ENCODE data around the gene MAGI1.
A peak's percentile ranks its signal among the peaks of the same experiment; 100 is the strongest.

MAGI1 gene

GRCh38 chr3:65979162-65979561 is 59.6 kb downstream of the MAGI1 start:
- H4K8ac ChIP-seq (ENCODE audit: low read length): no peak overlapping the region
- H3K4me1 ChIP-seq (ENCODE audit: control insufficient read depth, insufficient read depth, low read depth, low read length): peaks cover 2% of the 10 kb centered on the region
- H3K4me2 ChIP-seq (ENCODE audit: low read length, poor library complexity, severe bottlenecking): no peak overlapping the region
- no peak overlapping the region for H2BK15ac ChIP-seq (ENCODE audit: low read depth, poor library complexity, severe bottlenecking)
- no peaks in the 10 kb centered on the region for H3K27me3 ChIP-seq (ENCODE audit: control insufficient read depth in 1 of 2, insufficient read depth in 1 of 2, low read length in 2 of 2)
- H3K4me3 ChIP-seq (ENCODE audit: insufficient read depth in 1 of 2, low read depth in 1 of 2, low read length in 2 of 2): peak overlapping the region in 1 of 2 experiments; percentile 25
- no peak overlapping the region for H3K4ac ChIP-seq (ENCODE audit: low read depth in 1 of 2, low read length in 2 of 2)
- DNase-seq: peak; percentile 73
- no peak overlapping the region for H2BK12ac ChIP-seq (ENCODE audit: low read length in 2 of 2)
- H4K91ac ChIP-seq (ENCODE audit: low read length): no peak overlapping the region
- no peak overlapping the region for H2BK120ac ChIP-seq (ENCODE audit: low read depth, low read length)
- no peaks in the 10 kb centered on the region for H3K9me3 ChIP-seq (ENCODE audit: control insufficient read depth, low read length)
- no peak overlapping the region for H2AFZ ChIP-seq (ENCODE audit: low read depth, low read length)
- no peak overlapping the region for H2BK5ac ChIP-seq (ENCODE audit: low read depth, low read length, poor library complexity, severe bottlenecking)
- peaks cover 0 to 3% of the 10 kb centered on the region in 2 experiments for H3K36me3 ChIP-seq (ENCODE audit: control insufficient read depth in 1 of 2, insufficient read depth in 2 of 2, low read depth in 1 of 2, low read length in 2 of 2)
- H3K79me1 ChIP-seq (replicated peaks; ENCODE audit: low read length, poor library complexity, severe bottlenecking): peaks cover 19% of the 10 kb centered on the region
- no peak overlapping the region for H3K27ac ChIP-seq (ENCODE audit: low read length, poor library complexity, severe bottlenecking)
- no peak overlapping the region for H3K18ac ChIP-seq (ENCODE audit: low read depth in 1 of 2, low read length in 2 of 2)
- no peak overlapping the region for H2AK5ac ChIP-seq (ENCODE audit: low read length, severe bottlenecking)
- H3K14ac ChIP-seq (ENCODE audit: low read length in 2 of 2): no peak overlapping the region
- peak overlapping the region; percentile 80 for H3K9ac ChIP-seq (ENCODE audit: low read length)
- no peak overlapping the region for H3K23ac ChIP-seq (ENCODE audit: low read length in 2 of 2)
- 56% methylated on average over 5 of the region's 6 CpGs for WGBS

DNA sequence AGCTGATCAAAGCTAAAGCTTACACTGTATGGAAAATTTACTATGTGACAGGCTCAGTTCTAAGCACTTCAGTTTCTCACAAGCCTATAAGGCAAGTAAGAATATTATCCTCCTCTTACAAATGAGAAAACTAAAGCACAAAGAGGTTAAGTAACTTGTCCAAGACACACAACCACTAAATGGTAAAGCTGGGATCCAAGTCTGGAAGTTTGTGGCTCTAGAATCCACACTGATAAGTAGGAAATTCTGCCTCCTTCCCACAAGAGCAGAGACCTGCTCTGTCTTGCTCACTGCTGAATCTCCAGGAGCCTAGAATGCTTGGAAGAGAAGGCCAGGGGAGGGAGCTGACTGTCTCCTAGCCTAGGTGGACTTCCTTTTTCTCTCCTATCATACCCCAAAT is 60.6 kb downstream of the MAGI1 start:
- no peaks in the 10 kb centered on the region for H3K27me3 ChIP-seq (ENCODE audit: control insufficient read depth in 1 of 2, insufficient read depth in 1 of 2, low read length in 2 of 2)
- H3K23ac ChIP-seq (ENCODE audit: low read length in 2 of 2): no peak overlapping the region
- no peak overlapping the region for H4K8ac ChIP-seq (ENCODE audit: low read length)
- H2AFZ ChIP-seq (ENCODE audit: low read depth, low read length): no peak overlapping the region
- no peak overlapping the region for H3K14ac ChIP-seq (ENCODE audit: low read length in 2 of 2)
- H3K4ac ChIP-seq (ENCODE audit: low read depth in 1 of 2, low read length in 2 of 2): no peak overlapping the region
- no peak overlapping the region for H2BK120ac ChIP-seq (ENCODE audit: low read depth, low read length)
- H3K27ac ChIP-seq (ENCODE audit: low read length, poor library complexity, severe bottlenecking): no peak overlapping the region
- H3K9me3 ChIP-seq (ENCODE audit: control insufficient read depth, low read length): no peaks in the 10 kb centered on the region
- H2AK5ac ChIP-seq (ENCODE audit: low read length, severe bottlenecking): no peak overlapping the region
- H2BK15ac ChIP-seq (ENCODE audit: low read depth, poor library complexity, severe bottlenecking): no peak overlapping the region
- DNase-seq: no peak
- H3K4me2 ChIP-seq (ENCODE audit: low read length, poor library complexity, severe bottlenecking): no peak overlapping the region
- no peak overlapping the region for H2BK12ac ChIP-seq (ENCODE audit: low read length in 2 of 2)
- H3K9ac ChIP-seq (ENCODE audit: low read length): peak overlapping the region; percentile 39
- peaks cover 19% of the 10 kb centered on the region for H3K79me1 ChIP-seq (replicated peaks; ENCODE audit: low read length, poor library complexity, severe bottlenecking)
- H2BK5ac ChIP-seq (ENCODE audit: low read depth, low read length, poor library complexity, severe bottlenecking): no peak overlapping the region
- H3K18ac ChIP-seq (ENCODE audit: low read depth in 1 of 2, low read length in 2 of 2): no peak overlapping the region
- H4K91ac ChIP-seq (ENCODE audit: low read length): no peak overlapping the region
- H3K4me1 ChIP-seq (ENCODE audit: control insufficient read depth, insufficient read depth, low read depth, low read length): peaks cover 2% of the 10 kb centered on the region
- no peak overlapping the region for H3K4me3 ChIP-seq (ENCODE audit: insufficient read depth in 1 of 2, low read depth in 1 of 2, low read length in 2 of 2)
- H3K36me3 ChIP-seq (ENCODE audit: control insufficient read depth in 1 of 2, insufficient read depth in 2 of 2, low read depth in 1 of 2, low read length in 2 of 2): peaks cover 0 to 3% of the 10 kb centered on the region in 2 experiments

DNA sequence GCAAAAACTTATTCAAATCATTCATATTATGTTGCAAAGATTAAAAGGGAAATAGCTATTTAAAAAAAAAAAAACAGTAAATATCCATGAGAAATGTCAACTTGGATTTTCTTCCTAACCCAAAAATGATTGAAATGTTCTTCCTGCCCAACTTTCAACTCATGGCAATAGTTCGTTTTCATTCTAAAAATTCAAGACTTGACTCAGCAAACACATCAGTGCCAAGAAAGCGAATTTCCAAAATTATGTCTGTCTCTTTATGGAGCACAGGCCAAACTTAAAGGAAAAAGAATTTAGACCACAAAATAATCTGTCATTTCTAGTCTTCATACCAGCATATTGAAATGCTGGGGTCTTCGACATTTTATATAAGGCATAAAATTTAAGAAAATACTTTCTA is 63.7 kb downstream of the MAGI1 start:
- peaks cover 4% of the 10 kb centered on the region for H3K4me1 ChIP-seq (ENCODE audit: control insufficient read depth, insufficient read depth, low read depth, low read length)
- WGBS: 91% methylated on average over 2 of the region's 3 CpGs
- H4K91ac ChIP-seq (ENCODE audit: low read length): no peak overlapping the region

GRCh38 chr3:65974509-65974908 is 64.2 kb downstream of the MAGI1 start:
- Histone ChIP-seq H2BK12ac (ENCODE audit: low read length in 2 of 2) (no peak overlapping the region), H3K36me3 (ENCODE audit: control insufficient read depth in 1 of 2, insufficient read depth in 2 of 2, low read depth in 1 of 2, low read length in 2 of 2) (peaks cover 0 to 3% of the 10 kb centered on the region in 2 experiments), H3K14ac (ENCODE audit: low read length in 2 of 2) (no peak overlapping the region), H4K8ac (ENCODE audit: low read length) (no peak overlapping the region), H2AK5ac (ENCODE audit: low read length, severe bottlenecking) (no peak overlapping the region), H3K27me3 (ENCODE audit: control insufficient read depth in 1 of 2, insufficient read depth in 1 of 2, low read length in 2 of 2) (no peaks in the 10 kb centered on the region), H2BK120ac (ENCODE audit: low read depth, low read length) (no peak overlapping the region), H2AFZ (ENCODE audit: low read depth, low read length) (no peak overlapping the region), H2BK15ac (ENCODE audit: low read depth, poor library complexity, severe bottlenecking) (no peak overlapping the region), H3K23ac (ENCODE audit: low read length in 2 of 2) (no peak overlapping the region), H3K18ac (ENCODE audit: low read depth in 1 of 2, low read length in 2 of 2) (no peak overlapping the region), H2BK5ac (ENCODE audit: low read depth, low read length, poor library complexity, severe bottlenecking) (no peak overlapping the region), H3K9ac (ENCODE audit: low read length) (no peak overlapping the region), H3K4ac (ENCODE audit: low read depth in 1 of 2, low read length in 2 of 2) (no peak overlapping the region), H3K4me3 (ENCODE audit: insufficient read depth in 1 of 2, low read depth in 1 of 2, low read length in 2 of 2) (no peak overlapping the region), H3K79me1 (replicated peaks; ENCODE audit: low read length, poor library complexity, severe bottlenecking) (peaks cover 20% of the 10 kb centered on the region), H3K4me1 (ENCODE audit: control insufficient read depth, insufficient read depth, low read depth, low read length) (peaks cover 2% of the 10 kb centered on the region), H4K91ac (ENCODE audit: low read length) (no peak overlapping the region), H3K27ac (ENCODE audit: low read length, poor library complexity, severe bottlenecking) (no peak overlapping the region), H3K4me2 (ENCODE audit: low read length, poor library complexity, severe bottlenecking) (no peak overlapping the region), H3K9me3 (ENCODE audit: control insufficient read depth, low read length) (no peaks in the 10 kb centered on the region)
- no peak for DNase-seq
- 75% methylated on average over 3 of the region's 4 CpGs for WGBS

More for the DNA sequence above, 63.7 kb downstream of the MAGI1 start:
- no peak overlapping the region for H2BK15ac ChIP-seq (ENCODE audit: low read depth, poor library complexity, severe bottlenecking)
- H3K27ac ChIP-seq (ENCODE audit: low read length, poor library complexity, severe bottlenecking): no peak overlapping the region
- H3K9me3 ChIP-seq (ENCODE audit: control insufficient read depth, low read length): no peaks in the 10 kb centered on the region
- no peak overlapping the region for H3K14ac ChIP-seq (ENCODE audit: low read length in 2 of 2)
- no peak overlapping the region for H3K4ac ChIP-seq (ENCODE audit: low read depth in 1 of 2, low read length in 2 of 2)
- DNase-seq: no peak
- no peak overlapping the region for H3K4me2 ChIP-seq (ENCODE audit: low read length, poor library complexity, severe bottlenecking)
- no peak overlapping the region for H3K18ac ChIP-seq (ENCODE audit: low read depth in 1 of 2, low read length in 2 of 2)
- no peaks in the 10 kb centered on the region for H3K27me3 ChIP-seq (ENCODE audit: control insufficient read depth in 1 of 2, insufficient read depth in 1 of 2, low read length in 2 of 2)
- no peak overlapping the region for H2BK5ac ChIP-seq (ENCODE audit: low read depth, low read length, poor library complexity, severe bottlenecking)
- no peak overlapping the region for H2AFZ ChIP-seq (ENCODE audit: low read depth, low read length)
- peaks cover 0 to 3% of the 10 kb centered on the region in 2 experiments for H3K36me3 ChIP-seq (ENCODE audit: control insufficient read depth in 1 of 2, insufficient read depth in 2 of 2, low read depth in 1 of 2, low read length in 2 of 2)
- no peak overlapping the region for H3K9ac ChIP-seq (ENCODE audit: low read length)
- H4K8ac ChIP-seq (ENCODE audit: low read length): no peak overlapping the region
- no peak overlapping the region for H2AK5ac ChIP-seq (ENCODE audit: low read length, severe bottlenecking)
- no peak overlapping the region for H2BK120ac ChIP-seq (ENCODE audit: low read depth, low read length)
- H3K4me3 ChIP-seq (ENCODE audit: insufficient read depth in 1 of 2, low read depth in 1 of 2, low read length in 2 of 2): no peak overlapping the region
- H3K23ac ChIP-seq (ENCODE audit: low read length in 2 of 2): no peak overlapping the region
- H3K79me1 ChIP-seq (replicated peaks; ENCODE audit: low read length, poor library complexity, severe bottlenecking): peaks cover 23% of the 10 kb centered on the region
- H2BK12ac ChIP-seq (ENCODE audit: low read length in 2 of 2): no peak overlapping the region
